Esophagus muscularis mucosa (tissue), 3 donors: ENCODE measurements around the gene FREM3.

Experiments used
- POLR2AphosphoS5 ChIP-seq, 2 donors: sonication (generic); formaldehyde crosslinking; IDR thresholded peaks; one replicate each; pipeline ENCODE4 v1.6.1; 2017; ENCODE audit warnings: antibody characterized with exemption in 2 of 2
- TF ChIP-seq, protein P1 (sequence below), 3 experiments: fragments of 200-600 bp in 2 of 3; fragments of 450-650 bp in 1 of 3; sonication (generic) in 2 of 3; IDR thresholded peaks; one replicate each; pipeline ENCODE4 v1.5.1; 2017 to 2019; ENCODE audit warnings: antibody characterized with exemption in 3 of 3, mild to moderate bottlenecking in 2 of 3, moderate library complexity in 1 of 3

DNA sequence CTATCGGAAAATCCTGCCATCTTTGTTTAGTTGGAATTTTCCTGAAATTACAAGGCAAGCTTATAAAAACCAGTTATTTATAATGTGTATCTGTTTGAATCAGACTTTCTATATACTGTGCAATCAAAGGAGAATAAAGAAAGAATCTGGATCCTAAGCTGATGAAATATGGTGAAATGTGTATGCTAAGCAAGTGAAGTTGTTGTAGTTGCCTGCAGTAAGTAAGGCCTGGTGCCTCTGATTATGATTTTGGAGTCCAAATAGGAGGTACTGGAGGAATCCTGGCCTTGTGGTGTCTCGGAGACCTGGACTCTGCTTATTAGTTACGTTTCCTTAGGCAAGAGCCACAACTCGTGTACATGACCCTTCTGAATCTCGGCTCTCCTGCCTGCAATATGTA is 13.1 kb upstream of the FREM3 start:
- TF ChIP-seq, protein P1, sequence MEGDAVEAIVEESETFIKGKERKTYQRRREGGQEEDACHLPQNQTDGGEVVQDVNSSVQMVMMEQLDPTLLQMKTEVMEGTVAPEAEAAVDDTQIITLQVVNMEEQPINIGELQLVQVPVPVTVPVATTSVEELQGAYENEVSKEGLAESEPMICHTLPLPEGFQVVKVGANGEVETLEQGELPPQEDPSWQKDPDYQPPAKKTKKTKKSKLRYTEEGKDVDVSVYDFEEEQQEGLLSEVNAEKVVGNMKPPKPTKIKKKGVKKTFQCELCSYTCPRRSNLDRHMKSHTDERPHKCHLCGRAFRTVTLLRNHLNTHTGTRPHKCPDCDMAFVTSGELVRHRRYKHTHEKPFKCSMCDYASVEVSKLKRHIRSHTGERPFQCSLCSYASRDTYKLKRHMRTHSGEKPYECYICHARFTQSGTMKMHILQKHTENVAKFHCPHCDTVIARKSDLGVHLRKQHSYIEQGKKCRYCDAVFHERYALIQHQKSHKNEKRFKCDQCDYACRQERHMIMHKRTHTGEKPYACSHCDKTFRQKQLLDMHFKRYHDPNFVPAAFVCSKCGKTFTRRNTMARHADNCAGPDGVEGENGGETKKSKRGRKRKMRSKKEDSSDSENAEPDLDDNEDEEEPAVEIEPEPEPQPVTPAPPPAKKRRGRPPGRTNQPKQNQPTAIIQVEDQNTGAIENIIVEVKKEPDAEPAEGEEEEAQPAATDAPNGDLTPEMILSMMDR (IDR thresholded peaks at IDR 0.05) = no peak
- no peak for TF ChIP-seq POLR2AphosphoS5 (IDR thresholded peaks at IDR 0.05)
